HepG2 (cell line): ENCODE measurements around the gene MAN2A2. TPM values are rescaled to one million over a fixed set of nuclear protein-coding genes. Genes with fewer than 3 reads are reported as not detected.
A peak's percentile ranks its signal among the peaks of the same experiment; 100 is the strongest.

Source experiments
- DNMT3B ChIP-seq: conservative IDR thresholded peaks from 2 replicates; pipeline ENCODE4 v1.6.1; 2016; ENCODE audit warnings: missing biosample characterization, control low read depth
- KAT2B ChIP-seq: fragments of 150-350 bp; IDR thresholded peaks from 2 replicates; pipeline ENCODE4 v1.6.1; 2014; ENCODE audit warnings: low read depth, low read length, borderline replicate concordance
- NFATC3 ChIP-seq: sonication (generic); formaldehyde crosslinking; IDR thresholded peaks from 2 replicates; pipeline ENCODE4 v1.5.1; 2020; ENCODE audit warnings: mild to moderate bottlenecking, missing genetic modification reagents
- RARG ChIP-seq: sonication (generic); formaldehyde crosslinking; IDR thresholded peaks from 2 replicates; pipeline ENCODE4 v1.4.0; 2020; ENCODE audit warnings: low read depth, mild to moderate bottlenecking, missing genetic modification reagents
- RFXAP ChIP-seq: sonication (generic); formaldehyde crosslinking; IDR thresholded peaks from 2 replicates; pipeline ENCODE4 v1.4.0; 2020; ENCODE audit warnings: missing genetic modification reagents, borderline replicate concordance
- SALL2 ChIP-seq: sonication (generic); formaldehyde crosslinking; IDR thresholded peaks from 2 replicates; pipeline ENCODE4 v1.8.1; 2023; ENCODE audit warnings: mild to moderate bottlenecking, missing genetic modification reagents, inconsistent platforms
- SAP130 ChIP-seq: IDR thresholded peaks from 2 replicates; pipeline ENCODE4 v1.6.1; 2016; ENCODE audit warnings: low read depth
- SMAD1 ChIP-seq: sonication (generic); formaldehyde crosslinking; IDR thresholded peaks from 2 replicates; pipeline ENCODE4 v1.4.0; 2020; ENCODE audit warnings: missing genetic modification reagents, low read depth, mild to moderate bottlenecking, borderline replicate concordance
- SMYD3 ChIP-seq: sonication (generic); formaldehyde crosslinking; IDR thresholded peaks from 2 replicates; pipeline ENCODE4 v1.8.1; 2023; ENCODE audit warnings: mild to moderate bottlenecking, missing genetic modification reagents
- ZFP90 ChIP-seq: sonication (generic); formaldehyde crosslinking; IDR thresholded peaks from 2 replicates; pipeline ENCODE4 v1.8.0; 2022; ENCODE audit warnings: missing genetic modification reagents, mild to moderate bottlenecking, inconsistent platforms, borderline replicate concordance
- ZNF430 ChIP-seq: sonication (generic); formaldehyde crosslinking; IDR thresholded peaks from 2 replicates; pipeline ENCODE4 v1.9.0; 2021; ENCODE audit warnings: mild to moderate bottlenecking, missing genetic modification reagents
- ZNF460 ChIP-seq: sonication (generic); formaldehyde crosslinking; IDR thresholded peaks from 2 replicates; pipeline ENCODE4 v1.5.1; 2020; ENCODE audit warnings: missing genetic modification reagents, mild to moderate bottlenecking, borderline replicate concordance
- polyA plus RNA-seq, 8 experiments: library from polyadenylated mRNA; depleted of rRNA in 3 of 8; stranded (reverse) in 7 of 8; unstranded in 1 of 8; fragments of >200 nt; fragmentation: Illumina TruSeq in 4 of 8; extraction: Trizol in 4 of 8; gene quantifications; 2 replicates each; pipeline versions ENCODE4 v1.2.1 to v1.2.3, GENCODE V29; 2011 to 2016; ENCODE audit warnings: low read depth in 4 of 8, missing spikeins in 1 of 8, mixed read lengths in 1 of 8; ENCODE audit not compliant: insufficient read depth in 1 of 8
- total RNA-seq, 5 experiments: library from RNA; depleted of rRNA; stranded (reverse); fragments of >200 nt; fragmentation: Illumina TruSeq; extraction: Trizol; gene quantifications; 2 replicates each; pipeline ENCODE4 v1.2.3, GENCODE V29; 2016; ENCODE audit warnings: low read depth in 1 of 5
- TF ChIP-seq, protein P1 (sequence below): conservative IDR thresholded peaks from 2 replicates; pipeline ENCODE4 v1.6.1; 2018; ENCODE audit warnings: missing genetic modification reagents
- TF ChIP-seq, protein P2 (sequence below): sonication (generic); formaldehyde crosslinking; IDR thresholded peaks from 2 replicates; pipeline ENCODE4 v1.4.0; 2020; ENCODE audit warnings: missing genetic modification reagents
- TF ChIP-seq, protein P3 (sequence below): sonication (generic); formaldehyde crosslinking; IDR thresholded peaks from 2 replicates; pipeline ENCODE4 v1.5.1; 2020; ENCODE audit warnings: missing genetic modification reagents, mild to moderate bottlenecking, borderline replicate concordance
- TF ChIP-seq, protein P4 (sequence below): sonication (generic); formaldehyde crosslinking; IDR thresholded peaks from 2 replicates; pipeline ENCODE4 v1.5.0; 2020; ENCODE audit warnings: missing genetic modification reagents, mild to moderate bottlenecking, borderline replicate concordance
- TF ChIP-seq, protein P5 (sequence below): sonication (generic); formaldehyde crosslinking; IDR thresholded peaks from 2 replicates; pipeline ENCODE4 v1.8.1; 2023; ENCODE audit warnings: mild to moderate bottlenecking, missing genetic modification reagents
- TF ChIP-seq, protein P6 (sequence below): sonication (generic); formaldehyde crosslinking; IDR thresholded peaks from 2 replicates; pipeline ENCODE4 v1.4.0; 2020; ENCODE audit warnings: low read depth, missing genetic modification reagents

The MAN2A2 gene
- total and polyA plus RNA-seq, 2 of the 13 experiments (the other 11 are each of a cell fraction or from before 2014, with no cell fraction given), result 17.5 to 51.5 TPM

DNA sequence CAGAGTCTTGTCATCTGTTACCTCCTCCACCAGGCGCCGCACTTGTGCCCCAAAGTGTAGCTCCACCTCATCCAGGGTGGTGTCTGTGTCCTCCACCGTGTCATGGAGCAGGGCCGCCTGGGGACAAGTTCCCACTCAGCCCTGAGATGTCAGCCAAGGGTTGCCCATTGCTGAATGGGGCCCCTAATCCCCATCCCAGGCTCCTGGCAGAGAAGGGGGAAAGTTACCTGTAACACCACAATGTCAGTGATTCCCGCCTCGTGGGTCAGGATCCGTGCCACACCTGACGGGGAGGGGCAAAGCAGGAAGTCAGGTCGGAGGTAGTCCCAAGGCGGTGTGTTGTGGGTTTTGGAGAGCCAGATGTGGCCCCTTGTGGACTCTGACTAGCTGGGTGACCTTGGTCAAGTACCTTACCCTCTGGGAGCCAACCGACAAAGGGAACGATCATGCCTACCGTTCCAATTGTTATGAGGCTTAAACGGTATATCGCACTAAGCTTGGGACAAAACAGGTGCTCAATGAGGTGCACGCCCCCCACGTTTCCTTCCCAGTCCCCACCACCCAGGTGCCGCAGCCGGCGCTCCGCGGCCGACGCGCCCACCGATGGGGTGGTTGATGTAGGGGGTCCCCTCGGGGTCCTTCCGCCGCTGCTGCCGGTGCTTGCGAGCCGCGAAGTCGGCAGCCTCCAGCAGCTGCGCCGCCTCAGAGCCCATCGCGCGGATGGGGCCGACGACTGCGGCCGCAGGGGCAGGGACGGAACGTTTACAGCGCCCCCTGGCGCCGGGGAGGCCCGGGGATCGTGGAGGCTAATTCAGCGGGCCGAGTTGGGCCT is 28.9 kb downstream of the MAN2A2 start, which contains the start of gene HDDC3 (continued):
- TF ChIP-seq ZNF460 (no peak), SMYD3 (CRISPR knock-in tag) (no peak; the same call in 1 of the 2 replicates), ZFP90 (CRISPR knock-in tag) (no peak; the same call in 1 of the 2 replicates), RARG (CRISPR knock-in tag) (no peak), SAP130 (peak; percentile 68), ZNF430 (CRISPR knock-in tag) (peak; percentile 77), NFATC3 (CRISPR knock-in tag) (no peak), KAT2B (no peak), DNMT3B (CRISPR knock-in tag) (no peak), SMAD1 (no peak), SALL2 (CRISPR knock-in tag) (peak; percentile 93), RFXAP (no peak)
- TF ChIP-seq, protein P1, sequence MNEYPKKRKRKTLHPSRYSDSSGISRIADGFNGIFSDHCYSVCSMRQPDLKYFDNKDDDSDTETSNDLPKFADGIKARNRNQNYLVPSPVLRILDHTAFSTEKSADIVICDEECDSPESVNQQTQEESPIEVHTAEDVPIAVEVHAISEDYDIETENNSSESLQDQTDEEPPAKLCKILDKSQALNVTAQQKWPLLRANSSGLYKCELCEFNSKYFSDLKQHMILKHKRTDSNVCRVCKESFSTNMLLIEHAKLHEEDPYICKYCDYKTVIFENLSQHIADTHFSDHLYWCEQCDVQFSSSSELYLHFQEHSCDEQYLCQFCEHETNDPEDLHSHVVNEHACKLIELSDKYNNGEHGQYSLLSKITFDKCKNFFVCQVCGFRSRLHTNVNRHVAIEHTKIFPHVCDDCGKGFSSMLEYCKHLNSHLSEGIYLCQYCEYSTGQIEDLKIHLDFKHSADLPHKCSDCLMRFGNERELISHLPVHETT, result peak; percentile 76
- TF ChIP-seq, protein P2, sequence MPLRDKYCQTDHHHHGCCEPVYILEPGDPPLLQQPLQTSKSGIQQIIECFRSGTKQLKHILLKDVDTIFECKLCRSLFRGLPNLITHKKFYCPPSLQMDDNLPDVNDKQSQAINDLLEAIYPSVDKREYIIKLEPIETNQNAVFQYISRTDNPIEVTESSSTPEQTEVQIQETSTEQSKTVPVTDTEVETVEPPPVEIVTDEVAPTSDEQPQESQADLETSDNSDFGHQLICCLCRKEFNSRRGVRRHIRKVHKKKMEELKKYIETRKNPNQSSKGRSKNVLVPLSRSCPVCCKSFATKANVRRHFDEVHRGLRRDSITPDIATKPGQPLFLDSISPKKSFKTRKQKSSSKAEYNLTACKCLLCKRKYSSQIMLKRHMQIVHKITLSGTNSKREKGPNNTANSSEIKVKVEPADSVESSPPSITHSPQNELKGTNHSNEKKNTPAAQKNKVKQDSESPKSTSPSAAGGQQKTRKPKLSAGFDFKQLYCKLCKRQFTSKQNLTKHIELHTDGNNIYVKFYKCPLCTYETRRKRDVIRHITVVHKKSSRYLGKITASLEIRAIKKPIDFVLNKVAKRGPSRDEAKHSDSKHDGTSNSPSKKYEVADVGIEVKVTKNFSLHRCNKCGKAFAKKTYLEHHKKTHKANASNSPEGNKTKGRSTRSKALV (CRISPR knock-in tag), result peak; percentile 84; the same call in 1 of the 2 replicates
- TF ChIP-seq, protein P3, sequence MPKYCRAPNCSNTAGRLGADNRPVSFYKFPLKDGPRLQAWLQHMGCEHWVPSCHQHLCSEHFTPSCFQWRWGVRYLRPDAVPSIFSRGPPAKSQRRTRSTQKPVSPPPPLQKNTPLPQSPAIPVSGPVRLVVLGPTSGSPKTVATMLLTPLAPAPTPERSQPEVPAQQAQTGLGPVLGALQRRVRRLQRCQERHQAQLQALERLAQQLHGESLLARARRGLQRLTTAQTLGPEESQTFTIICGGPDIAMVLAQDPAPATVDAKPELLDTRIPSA (CRISPR knock-in tag), result 0 out of 2 replicates have a peak, but pooled peaks have one; percentile 62
- TF ChIP-seq, protein P4, sequence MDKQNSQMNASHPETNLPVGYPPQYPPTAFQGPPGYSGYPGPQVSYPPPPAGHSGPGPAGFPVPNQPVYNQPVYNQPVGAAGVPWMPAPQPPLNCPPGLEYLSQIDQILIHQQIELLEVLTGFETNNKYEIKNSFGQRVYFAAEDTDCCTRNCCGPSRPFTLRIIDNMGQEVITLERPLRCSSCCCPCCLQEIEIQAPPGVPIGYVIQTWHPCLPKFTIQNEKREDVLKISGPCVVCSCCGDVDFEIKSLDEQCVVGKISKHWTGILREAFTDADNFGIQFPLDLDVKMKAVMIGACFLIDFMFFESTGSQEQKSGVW, result no peak
- TF ChIP-seq, protein P5, sequence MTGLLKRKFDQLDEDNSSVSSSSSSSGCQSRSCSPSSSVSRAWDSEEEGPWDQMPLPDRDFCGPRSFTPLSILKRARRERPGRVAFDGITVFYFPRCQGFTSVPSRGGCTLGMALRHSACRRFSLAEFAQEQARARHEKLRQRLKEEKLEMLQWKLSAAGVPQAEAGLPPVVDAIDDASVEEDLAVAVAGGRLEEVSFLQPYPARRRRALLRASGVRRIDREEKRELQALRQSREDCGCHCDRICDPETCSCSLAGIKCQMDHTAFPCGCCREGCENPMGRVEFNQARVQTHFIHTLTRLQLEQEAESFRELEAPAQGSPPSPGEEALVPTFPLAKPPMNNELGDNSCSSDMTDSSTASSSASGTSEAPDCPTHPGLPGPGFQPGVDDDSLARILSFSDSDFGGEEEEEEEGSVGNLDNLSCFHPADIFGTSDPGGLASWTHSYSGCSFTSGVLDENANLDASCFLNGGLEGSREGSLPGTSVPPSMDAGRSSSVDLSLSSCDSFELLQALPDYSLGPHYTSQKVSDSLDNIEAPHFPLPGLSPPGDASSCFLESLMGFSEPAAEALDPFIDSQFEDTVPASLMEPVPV (CRISPR knock-in tag), result no peak; the same call in 1 of the 2 replicates
- TF ChIP-seq, protein P6, sequence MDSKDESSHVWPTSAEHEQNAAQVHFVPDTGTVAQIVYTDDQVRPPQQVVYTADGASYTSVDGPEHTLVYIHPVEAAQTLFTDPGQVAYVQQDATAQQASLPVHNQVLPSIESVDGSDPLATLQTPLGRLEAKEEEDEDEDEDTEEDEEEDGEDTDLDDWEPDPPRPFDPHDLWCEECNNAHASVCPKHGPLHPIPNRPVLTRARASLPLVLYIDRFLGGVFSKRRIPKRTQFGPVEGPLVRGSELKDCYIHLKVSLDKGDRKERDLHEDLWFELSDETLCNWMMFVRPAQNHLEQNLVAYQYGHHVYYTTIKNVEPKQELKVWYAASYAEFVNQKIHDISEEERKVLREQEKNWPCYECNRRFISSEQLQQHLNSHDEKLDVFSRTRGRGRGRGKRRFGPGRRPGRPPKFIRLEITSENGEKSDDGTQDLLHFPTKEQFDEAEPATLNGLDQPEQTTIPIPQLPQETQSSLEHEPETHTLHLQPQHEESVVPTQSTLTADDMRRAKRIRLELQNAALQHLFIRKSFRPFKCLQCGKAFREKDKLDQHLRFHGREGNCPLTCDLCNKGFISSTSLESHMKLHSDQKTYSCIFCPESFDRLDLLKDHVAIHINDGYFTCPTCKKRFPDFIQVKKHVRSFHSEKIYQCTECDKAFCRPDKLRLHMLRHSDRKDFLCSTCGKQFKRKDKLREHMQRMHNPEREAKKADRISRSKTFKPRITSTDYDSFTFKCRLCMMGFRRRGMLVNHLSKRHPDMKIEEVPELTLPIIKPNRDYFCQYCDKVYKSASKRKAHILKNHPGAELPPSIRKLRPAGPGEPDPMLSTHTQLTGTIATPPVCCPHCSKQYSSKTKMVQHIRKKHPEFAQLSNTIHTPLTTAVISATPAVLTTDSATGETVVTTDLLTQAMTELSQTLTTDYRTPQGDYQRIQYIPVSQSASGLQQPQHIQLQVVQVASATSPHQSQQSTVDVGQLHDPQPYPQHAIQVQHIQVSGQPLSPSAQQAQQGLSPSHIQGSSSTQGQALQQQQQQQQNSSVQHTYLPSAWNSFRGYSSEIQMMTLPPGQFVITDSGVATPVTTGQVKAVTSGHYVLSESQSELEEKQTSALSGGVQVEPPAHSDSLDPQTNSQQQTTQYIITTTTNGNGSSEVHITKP (CRISPR knock-in tag), result 0 out of 2 replicates have a peak, but pooled peaks have one; percentile 31
